Activated CD4-positive, alpha-beta T cell treated with anti-CD3 and anti-CD28 coated beads for 24 hours (primary cell): ENCODE results near the gene SLC7A6.
A peak's percentile ranks its signal among the peaks of the same experiment; 100 is the strongest.

Source experiments
- DNase-seq, 2 donors: peaks; one replicate each; pipeline ENCODE4 v3.0.0-alpha.2; 2020; ENCODE audit warnings: low read depth in 2 of 2

The SLC7A6 gene

GRCh38 chr16:68264128-68265077 is at the start of gene SLC7A6:
Gene SLC7A6, plus strand, starts transcription at chr16:68264526. Its CDS starts 10,201 bp downstream, at chr16:68274727.
- DNase-seq: peak; percentile 78 to 83

- DNase-seq: no peak
These were observed 49.6 kb upstream of the SLC7A6 start for GRCh38 chr16:68214726-68215125.

- no peak for DNase-seq
These were observed 49.0 kb upstream of the SLC7A6 start for GRCh38 chr16:68215302-68215701.

- DNase-seq: no peak
These were observed 48.1 kb upstream of the SLC7A6 start for GRCh38 chr16:68216240-68216639.

GRCh38 chr16:68217506-68217905 is 46.8 kb upstream of the SLC7A6 start:
- DNase-seq: no peak

- DNase-seq: no peak
These were observed 44.5 kb upstream of the SLC7A6 start for GRCh38 chr16:68219725-68220351.

- DNase-seq: no peak
These were observed 41.3 kb upstream of the SLC7A6 start for GRCh38 chr16:68223072-68223471.

- DNase-seq: no peak
These were observed 38.2 kb upstream of the SLC7A6 start for GRCh38 chr16:68226116-68226515.

- no peak for DNase-seq
These were observed 37.0 kb upstream of the SLC7A6 start for GRCh38 chr16:68227183-68227793.

GRCh38 chr16:68227850-68228553 is 36.3 kb upstream of the SLC7A6 start:
- DNase-seq: no peak

GRCh38 chr16:68228652-68229051 is 35.7 kb upstream of the SLC7A6 start:
- DNase-seq: no peak

GRCh38 chr16:68229431-68230175 is 34.7 kb upstream of the SLC7A6 start:
- DNase-seq: no peak

- no peak for DNase-seq
These were observed 34.2 kb upstream of the SLC7A6 start for GRCh38 chr16:68230176-68230571.

GRCh38 chr16:68230956-68231355 is 33.4 kb upstream of the SLC7A6 start:
- DNase-seq: no peak

- no peak for DNase-seq
These were observed 32.8 kb upstream of the SLC7A6 start for GRCh38 chr16:68231384-68232136.

- no peak for DNase-seq
These were observed 32.0 kb upstream of the SLC7A6 start for GRCh38 chr16:68232335-68232734.

- no peak for DNase-seq
These were observed 31.1 kb upstream of the SLC7A6 start for GRCh38 chr16:68233085-68233834.

- DNase-seq: no peak
These were observed 30.5 kb upstream of the SLC7A6 start for GRCh38 chr16:68233835-68234187.

- no peak for DNase-seq
These were observed 29.9 kb upstream of the SLC7A6 start for GRCh38 chr16:68234188-68235107.
